ENCODE measurements around the gene GSC2. TPM values are rescaled to one million over a fixed set of nuclear protein-coding genes. Genes with fewer than 3 reads are reported as not detected.

Gene GSC2
- total and polyA plus RNA-seq, 2 of the 8 experiments (the other 6 are each of a cell fraction or from before 2014, with no cell fraction given), result 0.17 to 0.48 TPM

DNA sequence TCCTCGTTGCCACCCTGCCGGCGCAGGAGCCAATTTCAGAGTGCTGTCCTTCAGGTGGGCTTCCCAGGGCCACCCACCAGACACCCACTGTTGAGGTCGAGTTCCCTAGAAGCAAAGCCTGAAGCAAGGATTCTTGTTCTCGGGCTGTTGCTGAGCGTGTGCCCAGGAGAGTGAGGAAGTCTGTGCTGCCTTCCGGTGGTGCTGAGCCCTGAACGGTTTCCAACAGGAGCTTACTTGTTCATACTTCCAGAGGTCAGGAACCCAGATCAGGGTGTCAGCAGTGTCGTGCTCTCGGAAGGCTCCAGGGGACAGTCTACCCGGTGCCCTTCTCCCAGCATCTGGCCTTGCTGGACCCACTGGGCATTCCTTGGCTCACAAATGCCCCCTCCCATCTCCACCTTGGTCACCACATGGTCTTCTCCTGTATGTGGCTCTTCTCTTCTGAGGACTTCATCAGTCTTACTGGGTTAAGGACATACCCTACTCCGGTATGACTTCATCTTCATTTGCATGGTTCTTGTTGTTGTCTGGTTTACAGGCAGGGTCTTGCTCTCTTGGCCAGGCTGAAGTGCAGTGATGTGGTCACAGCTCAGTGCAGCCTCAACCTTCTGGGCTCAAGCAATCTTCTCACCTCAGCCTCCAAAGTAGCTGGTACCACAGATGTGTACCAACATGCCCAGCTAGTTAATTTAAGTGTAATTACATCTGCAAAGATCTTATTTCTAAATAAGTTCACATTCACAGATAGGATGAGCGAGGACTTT, 17.2 kb upstream of the GSC2 start (continued):
- TF ChIP-seq, protein P1, sequence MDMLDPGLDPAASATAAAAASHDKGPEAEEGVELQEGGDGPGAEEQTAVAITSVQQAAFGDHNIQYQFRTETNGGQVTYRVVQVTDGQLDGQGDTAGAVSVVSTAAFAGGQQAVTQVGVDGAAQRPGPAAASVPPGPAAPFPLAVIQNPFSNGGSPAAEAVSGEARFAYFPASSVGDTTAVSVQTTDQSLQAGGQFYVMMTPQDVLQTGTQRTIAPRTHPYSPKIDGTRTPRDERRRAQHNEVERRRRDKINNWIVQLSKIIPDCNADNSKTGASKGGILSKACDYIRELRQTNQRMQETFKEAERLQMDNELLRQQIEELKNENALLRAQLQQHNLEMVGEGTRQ (IDR thresholded peaks at IDR 0.05; ENCODE audit: low read length), result no peak
- TF ChIP-seq EZH2 (IDR thresholded peaks at IDR 0.05; ENCODE audit: low read depth, low read length, severe bottlenecking) (no peak), KDM1A (IDR thresholded peaks at IDR 0.05; ENCODE audit: borderline replicate concordance, low read length) (no peak), RAD21 (IDR thresholded peaks at IDR 0.05 in 1 of 2, conservative IDR thresholded peaks at IDR 0.05 in 1 of 2; ENCODE audit: low read depth in 2 of 2, low read length in 2 of 2) (no peak), RXRA (IDR thresholded peaks at IDR 0.05; ENCODE audit: insufficient read depth, low read depth, low read length) (no peak), HDAC2 (IDR thresholded peaks at IDR 0.05; ENCODE audit: borderline replicate concordance in 1 of 2, low read depth in 2 of 2, low read length in 2 of 2) (no peak)

All from H1 (cell line).